Middle frontal gyrus (tissue), 1 donor: Measurements from ENCODE around the gene PITPNM1.
"Not testable (repeated sequence)": the region's sequence is repeated elsewhere in the genome, so short reads cannot be mapped to it uniquely, and the experiment has no call there.

ENCODE experiments used
- DNase-seq: peaks from one replicate; pipeline ENCODE4 v3.0.0-alpha.2; 2015; ENCODE audit warnings: low spot score; ENCODE audit errors: extremely low spot score

Gene PITPNM1

GRCh38 chr11:67523556-67524479 is 18.7 kb upstream of the PITPNM1 start:
- DNase-seq: no peak

DNA sequence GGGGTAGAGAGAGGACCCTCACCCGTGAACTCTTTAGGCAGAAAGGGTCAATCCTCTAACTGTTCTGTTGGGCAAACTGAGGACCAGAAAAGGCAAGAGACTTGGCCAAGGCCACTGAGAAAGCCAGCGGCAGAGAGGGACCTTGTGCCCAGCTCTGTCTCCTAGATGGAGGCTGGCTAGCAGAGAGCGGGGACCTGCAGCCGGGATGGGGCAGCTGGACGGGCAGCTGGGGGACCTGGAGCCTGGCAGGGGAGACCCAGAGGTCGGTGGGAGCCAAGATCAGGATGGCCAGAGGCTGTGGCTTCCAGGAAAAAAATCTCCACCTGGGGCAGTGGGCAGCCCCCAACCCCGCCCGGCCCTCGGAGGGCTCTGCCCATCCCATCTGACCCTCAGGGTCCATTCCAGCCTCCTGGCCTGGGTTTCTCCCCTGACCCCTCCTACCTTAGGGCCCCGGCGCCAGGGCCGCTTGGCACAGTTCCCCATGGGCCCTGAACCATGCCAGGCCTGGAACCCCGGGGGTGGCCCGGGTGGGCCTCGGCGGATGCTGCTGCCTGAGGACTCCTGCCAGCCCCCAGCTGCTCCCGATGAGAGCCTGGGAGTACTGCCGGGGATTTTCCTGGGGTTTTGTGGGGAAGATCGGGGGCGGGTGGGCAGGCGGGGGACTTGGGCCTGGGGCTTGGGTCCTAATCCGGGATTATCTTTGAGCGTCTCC is 17.8 kb upstream of the PITPNM1 start, which contains the start of gene CABP2:
TSS of gene CABP2 (minus strand) at position 603 of the 712 bp plus-strand sequence. CDS start at position 483, 120 bp downstream.
- DNase-seq: no peak

DNA sequence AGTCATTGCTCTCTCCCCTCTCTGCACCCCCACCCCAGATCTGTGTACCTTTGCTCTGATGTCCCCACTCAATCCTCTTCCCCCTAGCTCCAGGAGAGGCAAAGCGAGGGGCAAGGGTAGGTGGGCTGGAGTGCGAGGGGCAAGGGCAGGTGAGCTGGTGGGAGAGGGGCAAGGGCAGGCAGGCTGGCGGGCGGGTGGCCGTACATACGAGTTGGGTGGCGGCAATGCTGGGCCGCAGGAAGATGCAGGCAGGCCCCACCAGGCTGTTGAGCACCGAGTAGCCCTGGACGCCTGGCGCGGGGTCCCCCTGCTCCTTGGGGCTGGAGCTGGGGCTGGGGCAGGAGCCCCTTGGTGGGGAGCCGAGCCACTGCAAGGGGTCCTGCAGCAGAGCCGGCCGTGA is 17.2 kb upstream of the PITPNM1 start:
- no peak for DNase-seq

DNA sequence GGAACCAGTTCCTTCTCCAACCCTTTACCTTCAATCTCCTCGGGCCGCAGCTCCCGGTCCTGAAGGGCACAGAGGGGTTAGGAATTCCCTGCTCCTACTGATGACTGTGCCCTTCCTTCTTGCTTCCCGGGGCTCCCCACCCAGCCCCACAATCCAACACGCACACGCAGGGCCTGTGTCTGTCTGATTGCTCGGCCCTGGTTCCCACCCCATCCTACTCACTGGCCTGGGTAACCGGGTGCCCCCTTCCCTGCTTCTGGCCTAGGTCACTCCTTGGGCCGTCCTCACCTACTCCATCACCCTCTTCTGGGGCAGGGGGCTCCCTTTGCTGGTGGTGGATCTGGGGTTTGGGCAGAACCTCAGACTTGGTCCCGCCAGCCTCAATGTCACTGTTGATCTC is 16.8 kb upstream of the PITPNM1 start:
- no peak for DNase-seq

DNA sequence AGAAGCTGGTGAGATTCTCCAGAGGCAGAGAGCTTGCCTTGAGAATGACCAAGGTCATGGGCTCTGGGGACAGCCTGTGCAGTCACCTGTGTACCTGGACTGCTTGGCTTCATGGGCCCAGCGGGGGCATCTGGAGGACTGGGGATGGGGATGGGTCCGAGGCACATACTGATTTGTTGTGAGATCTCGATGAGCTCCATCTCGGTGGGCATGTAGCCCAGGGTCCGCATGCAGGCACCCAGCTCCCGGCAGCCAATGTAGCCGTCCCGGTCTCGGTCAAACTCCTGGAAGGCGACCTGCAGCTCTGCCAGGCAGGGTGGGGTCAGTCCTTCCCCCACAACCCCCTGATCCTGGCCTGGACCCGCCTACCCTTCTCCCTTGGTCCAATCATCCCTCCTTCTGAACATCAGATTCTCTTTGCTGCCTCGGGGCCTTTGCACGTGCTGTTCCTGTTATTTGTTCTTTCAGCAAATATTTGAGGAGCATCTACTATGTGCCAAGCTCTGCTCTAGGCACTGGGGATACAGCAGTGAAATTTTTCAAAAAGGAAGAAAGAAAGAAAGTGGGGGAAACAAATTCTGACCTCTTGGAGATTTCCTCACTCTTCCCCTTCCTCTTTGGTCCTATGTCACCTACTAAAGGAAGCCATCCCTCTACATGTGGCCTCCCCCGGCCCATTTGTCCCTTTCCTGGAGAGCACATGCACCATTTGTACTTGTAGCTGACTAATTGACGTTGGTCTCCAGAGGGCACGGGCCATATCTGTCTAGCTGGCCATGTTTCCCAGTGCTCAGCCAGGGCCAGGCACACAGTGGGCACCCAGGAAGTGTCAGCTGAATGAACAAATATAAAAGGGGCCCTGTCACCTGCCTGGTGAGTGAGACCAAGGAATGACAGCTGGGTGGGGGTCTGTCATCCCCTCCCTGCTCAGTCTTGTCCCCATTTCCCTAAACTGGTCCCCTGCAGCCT is 16.0 kb upstream of the PITPNM1 start:
- no peak for DNase-seq

DNA sequence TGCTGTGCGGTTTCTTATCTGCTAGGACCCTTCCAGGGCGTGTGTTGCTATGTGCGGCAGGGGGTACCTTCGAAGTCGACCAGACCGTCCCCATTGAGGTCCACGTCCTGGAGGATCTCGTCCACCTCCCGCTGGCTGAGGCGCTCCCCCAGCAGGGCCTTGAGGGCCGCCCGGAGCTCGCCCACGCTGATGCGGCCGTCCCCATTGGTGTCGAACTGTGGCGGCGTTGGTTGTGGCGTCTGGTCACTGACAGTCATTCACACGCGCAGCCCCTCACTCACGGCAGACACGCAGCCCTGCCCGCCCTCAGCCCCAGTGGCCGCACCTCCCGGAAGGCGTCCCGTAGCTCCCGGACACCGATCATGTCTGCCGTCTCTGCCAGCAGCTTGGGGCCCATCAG is 14.6 kb upstream of the PITPNM1 start:
- DNase-seq: no peak

DNA sequence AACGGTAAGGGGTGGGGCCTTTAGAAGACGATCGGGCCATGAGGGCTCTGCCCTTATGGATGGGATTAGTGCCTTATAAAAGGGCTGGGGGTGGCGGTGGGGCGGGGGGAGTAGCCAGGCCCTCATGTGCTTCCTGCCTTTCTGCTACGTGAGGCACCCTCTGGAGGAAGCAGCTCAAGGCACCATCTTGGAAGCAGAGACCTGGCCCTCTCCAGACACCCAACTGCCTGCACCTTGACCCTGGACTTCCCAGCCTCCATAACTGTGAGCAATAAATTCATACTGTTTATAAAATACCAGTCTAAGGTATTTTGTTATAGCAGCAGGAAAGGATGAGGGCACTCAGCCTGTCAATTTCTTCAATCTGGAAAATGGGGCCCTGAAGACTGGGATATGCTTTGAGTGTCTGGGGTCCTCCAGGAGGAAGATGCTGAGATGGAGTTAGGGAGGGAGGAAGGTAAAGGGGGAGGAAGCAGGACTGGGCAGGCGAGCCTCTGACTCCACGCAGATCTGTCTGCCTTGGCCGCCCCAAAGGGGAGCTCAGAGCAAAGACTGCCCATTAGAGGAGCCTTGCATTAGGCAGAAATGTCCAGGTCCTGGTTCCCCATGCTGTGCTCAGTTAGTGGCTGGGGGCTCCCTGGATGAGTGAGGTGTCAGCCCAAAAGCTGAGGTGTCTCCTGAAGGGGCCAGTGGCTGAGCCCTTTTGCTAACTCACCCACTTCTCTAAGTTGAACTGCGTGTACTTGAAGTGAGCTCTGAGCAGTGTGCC is 12.8 kb upstream of the PITPNM1 start:
- no peak for DNase-seq

GRCh38 chr11:67516806-67517205 is 11.6 kb upstream of the PITPNM1 start:
- no peak for DNase-seq

DNA sequence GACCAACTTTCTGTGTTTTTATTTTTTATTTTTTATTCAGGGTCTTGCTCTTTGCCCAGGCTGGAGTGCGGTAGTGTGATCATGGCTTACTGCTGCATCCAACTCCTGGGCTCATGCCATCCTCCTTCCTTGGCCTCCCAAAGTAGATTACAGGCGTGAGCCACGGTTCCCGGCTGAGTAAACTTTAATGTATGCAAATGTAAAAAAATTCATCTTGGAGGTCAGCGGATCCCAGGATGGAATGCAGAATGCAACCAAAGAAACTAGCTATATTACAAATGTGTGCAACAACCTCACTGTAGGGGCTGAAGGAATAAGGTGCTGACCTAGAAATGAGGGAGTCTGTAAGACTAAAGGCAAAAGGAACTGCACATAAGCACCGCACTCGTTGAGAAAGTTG is 9.0 kb upstream of the PITPNM1 start:
- no peak for DNase-seq

- not testable (repeated sequence) for DNase-seq
These were observed 6.4 kb upstream of the PITPNM1 start for GRCh38 chr11:67511558-67511957.

GRCh38 chr11:67510023-67510345 is 4.8 kb upstream of the PITPNM1 start:
- DNase-seq: no peak

GRCh38 chr11:67508486-67509121 is 3.4 kb upstream of the PITPNM1 start:
- peak; percentile 95 for DNase-seq

DNA sequence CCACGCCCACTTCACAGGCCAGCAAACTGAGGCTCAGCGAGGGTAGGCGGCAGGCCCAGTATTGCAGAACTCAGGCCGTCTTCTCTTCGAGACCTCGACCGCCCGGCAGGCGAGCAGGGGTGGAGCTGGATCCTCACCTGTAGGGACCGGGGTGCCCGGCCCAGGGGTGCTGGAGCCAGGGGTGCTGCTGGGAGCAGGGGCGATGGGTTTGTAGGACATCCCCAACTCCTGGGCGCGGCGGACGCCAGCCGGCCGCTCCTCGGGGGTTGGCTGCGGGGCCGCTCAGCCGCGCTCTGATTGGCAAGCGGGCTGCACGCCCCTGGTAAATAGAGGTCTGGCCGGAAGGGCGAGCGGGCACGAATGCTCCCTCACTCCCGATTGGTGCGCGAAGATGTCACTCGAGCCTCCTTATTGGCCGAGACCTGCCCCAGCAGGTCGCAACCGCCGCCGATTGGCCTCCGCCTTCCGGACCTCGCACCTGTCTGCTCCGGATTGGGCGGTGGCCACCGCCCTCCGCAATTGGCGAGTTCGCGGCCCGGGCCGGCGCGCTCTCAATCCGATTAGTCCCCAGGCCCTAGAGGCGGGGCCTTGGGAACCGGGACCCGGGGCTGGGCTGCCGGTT is 2.8 kb upstream of the PITPNM1 start, which contains the start of gene CDK2AP2:
TSS of gene CDK2AP2 (minus strand) at position 299 of the 622 bp plus-strand sequence. CDS start at position 219, 80 bp downstream.
- DNase-seq: peak; percentile 97

GRCh38 chr11:67507242-67507863 is 2.2 kb upstream of the PITPNM1 start:
- DNase-seq: no peak

- no peak for DNase-seq
These were observed 1.4 kb upstream of the PITPNM1 start for GRCh38 chr11:67506426-67507051.

GRCh38 chr11:67505605-67506396 is 638 bp upstream of the PITPNM1 start:
- DNase-seq: peak; percentile 71

GRCh38 chr11:67504005-67504949 is 886 bp downstream of the PITPNM1 start:
- no peak for DNase-seq
